Neural progenitor cell (in vitro differentiated cells): ENCODE data around the gene SPIRE1. TPM values are rescaled to one million over a fixed set of nuclear protein-coding genes. Genes with fewer than 3 reads are reported as not detected.
"Not testable (repeated sequence)": the region's sequence is repeated elsewhere in the genome, so short reads cannot be mapped to it uniquely, and the experiment has no call there.

Source experiments
- DNase-seq: peaks from one replicate; pipeline ENCODE4 v3.0.0-alpha.2; 2016; ENCODE audit warnings: low spot score
- H2AFZ ChIP-seq: fragments of 200-600 bp; sonication (generic); replicated peaks from 2 replicates; pipeline ENCODE4 v1.6.1; 2016; ENCODE audit warnings: antibody characterized with exemption
- H3F3A ChIP-seq: fragments of 200-600 bp; sonication (generic); 2 replicates; pipeline ENCODE4 v1.6.1; 2016; ENCODE audit warnings: antibody characterized with exemption, low read depth
- H3K27ac ChIP-seq: fragments of 200-600 bp; sonication (generic); 2 replicates; pipeline ENCODE4 v1.5.1; 2016; ENCODE audit warnings: mild to moderate bottlenecking
- H3K27me3 ChIP-seq: fragments of 200-600 bp; sonication (generic); 2 replicates; pipeline ENCODE4 v1.6.1; 2016; ENCODE audit warnings: mild to moderate bottlenecking, moderate library complexity
- H3K36me3 ChIP-seq: fragments of 200-600 bp; sonication (generic); 2 replicates; pipeline ENCODE4 v1.5.1; 2016
- H3K4me1 ChIP-seq: fragments of 200-600 bp; sonication (generic); 2 replicates; pipeline ENCODE4 v1.6.1; 2016; ENCODE audit warnings: mixed run types
- H3K4me2 ChIP-seq: fragments of 200-600 bp; sonication (generic); 2 replicates; pipeline ENCODE4 v1.6.1; 2016
- H3K4me3 ChIP-seq: fragments of 200-600 bp; sonication (generic); 2 replicates; pipeline ENCODE4 v1.5.1; 2016
- H3K79me2 ChIP-seq: fragments of 200-600 bp; sonication (generic); 2 replicates; pipeline ENCODE4 v1.6.1; 2016; ENCODE audit warnings: low read depth
- H3K9ac ChIP-seq: fragments of 200-600 bp; sonication (generic); 2 replicates; pipeline ENCODE4 v1.6.1; 2016
- H3K9me3 ChIP-seq: fragments of 200-600 bp; sonication (generic); 2 replicates; pipeline ENCODE4 v1.5.1; 2016; ENCODE audit warnings: low read depth
- H4K20me1 ChIP-seq: fragments of 200-600 bp; sonication (generic); 2 replicates; pipeline ENCODE4 v1.6.1; 2016; ENCODE audit warnings: low read depth
- H3K27ac Mint-ChIP-seq: 3 replicates; pipeline ENCODE4 v1.8.0; 2021; ENCODE audit warnings: mixed read lengths
- H3K27me3 Mint-ChIP-seq: 2 replicates; pipeline ENCODE4 v1.8.0; 2022; ENCODE audit warnings: low read depth, mild to moderate bottlenecking, inconsistent platforms, moderate library complexity, mixed read lengths; ENCODE audit not compliant: insufficient read depth
- H3K36me3 Mint-ChIP-seq: 3 replicates; pipeline ENCODE4 v1.8.0; 2021; ENCODE audit warnings: mixed read lengths
- H3K4me1 Mint-ChIP-seq: 3 replicates; pipeline ENCODE4 v1.8.0; 2021; ENCODE audit warnings: mixed read lengths
- H3K4me3 Mint-ChIP-seq: 3 replicates; pipeline ENCODE4 v1.8.0; 2021; ENCODE audit warnings: mild to moderate bottlenecking, moderate library complexity, mixed read lengths
- H3K9me3 Mint-ChIP-seq: 3 replicates; pipeline ENCODE4 v1.8.0; 2020; ENCODE audit warnings: mixed read lengths
- EZH2 ChIP-seq: fragments of 200-600 bp; sonication (generic); IDR thresholded peaks from 2 replicates; pipeline ENCODE4 v1.6.1; 2017; ENCODE audit warnings: antibody characterized with exemption, mild to moderate bottlenecking, moderate library complexity
- EZH2phosphoT487 ChIP-seq: fragments of 200-600 bp; sonication (generic); IDR thresholded peaks from 2 replicates; pipeline ENCODE4 v1.6.1; 2017; ENCODE audit warnings: antibody characterized with exemption
- total RNA-seq: library from RNA; depleted of rRNA; stranded (reverse); fragments of >200 nt; gene quantifications from 2 replicates; pipeline ENCODE4 v1.2.3, GENCODE V29; 2015; ENCODE audit warnings: low replicate concordance
- TF ChIP-seq, protein P1 (sequence below): fragments of 200-600 bp; sonication (generic); IDR thresholded peaks from 2 replicates; pipeline ENCODE4 v1.5.1; 2017; ENCODE audit warnings: antibody characterized with exemption, mild to moderate bottlenecking

The SPIRE1 gene
- total RNA-seq, 1 donor from 2014 or later = 18.4 TPM

DNA sequence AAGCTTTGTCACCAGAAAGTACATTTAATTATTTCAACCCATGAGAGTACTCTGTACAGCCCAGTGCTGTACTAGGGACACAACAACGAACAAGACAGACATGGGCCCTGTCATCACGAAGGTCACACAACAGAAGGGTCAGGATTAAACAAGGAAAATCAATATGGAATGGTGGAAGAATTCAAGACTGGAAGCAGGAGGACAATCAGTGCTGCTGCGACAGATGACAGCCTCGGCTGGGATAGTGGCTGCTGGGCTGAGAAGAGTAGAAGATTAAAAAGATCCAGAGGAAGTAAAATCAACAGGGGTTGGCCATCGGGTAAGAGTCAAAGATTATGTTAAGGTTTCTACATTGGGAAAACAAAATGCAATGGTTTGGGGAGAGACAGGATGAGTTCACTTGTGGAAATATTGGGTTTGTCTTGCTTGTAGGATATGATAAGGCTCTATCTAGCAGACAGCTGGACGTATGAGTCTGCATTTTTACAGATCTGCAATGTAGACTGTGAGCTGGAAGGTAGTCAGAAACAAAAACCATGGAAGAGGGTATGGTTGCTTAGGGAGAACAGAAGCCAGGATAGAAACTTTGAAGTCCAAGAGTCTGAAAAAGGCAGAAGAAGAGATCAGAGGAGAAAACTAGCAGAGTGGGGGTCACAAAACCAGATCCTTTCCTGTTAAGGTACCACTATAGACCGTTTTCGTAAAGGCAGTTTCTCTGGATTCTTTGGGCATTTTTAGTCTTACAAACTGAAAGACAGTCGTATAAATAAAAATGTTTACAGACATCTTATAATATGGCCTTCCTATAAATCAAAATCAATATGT is 166.1 kb downstream of the SPIRE1 start:
- H3K4me1 Mint-ChIP-seq = peaks cover 8% of the 10 kb centered on the region
- TF ChIP-seq EZH2phosphoT487 = no peak
- TF ChIP-seq, protein P1, sequence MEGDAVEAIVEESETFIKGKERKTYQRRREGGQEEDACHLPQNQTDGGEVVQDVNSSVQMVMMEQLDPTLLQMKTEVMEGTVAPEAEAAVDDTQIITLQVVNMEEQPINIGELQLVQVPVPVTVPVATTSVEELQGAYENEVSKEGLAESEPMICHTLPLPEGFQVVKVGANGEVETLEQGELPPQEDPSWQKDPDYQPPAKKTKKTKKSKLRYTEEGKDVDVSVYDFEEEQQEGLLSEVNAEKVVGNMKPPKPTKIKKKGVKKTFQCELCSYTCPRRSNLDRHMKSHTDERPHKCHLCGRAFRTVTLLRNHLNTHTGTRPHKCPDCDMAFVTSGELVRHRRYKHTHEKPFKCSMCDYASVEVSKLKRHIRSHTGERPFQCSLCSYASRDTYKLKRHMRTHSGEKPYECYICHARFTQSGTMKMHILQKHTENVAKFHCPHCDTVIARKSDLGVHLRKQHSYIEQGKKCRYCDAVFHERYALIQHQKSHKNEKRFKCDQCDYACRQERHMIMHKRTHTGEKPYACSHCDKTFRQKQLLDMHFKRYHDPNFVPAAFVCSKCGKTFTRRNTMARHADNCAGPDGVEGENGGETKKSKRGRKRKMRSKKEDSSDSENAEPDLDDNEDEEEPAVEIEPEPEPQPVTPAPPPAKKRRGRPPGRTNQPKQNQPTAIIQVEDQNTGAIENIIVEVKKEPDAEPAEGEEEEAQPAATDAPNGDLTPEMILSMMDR = no peak
- TF ChIP-seq EZH2 = no peak
- no peaks in the 10 kb centered on the region for H4K20me1 ChIP-seq
- no peaks in the 10 kb centered on the region for H3K27me3 ChIP-seq
- no peak overlapping the region for H3K27ac Mint-ChIP-seq
- H3K36me3 ChIP-seq = no peaks in the 10 kb centered on the region
- H3K4me2 ChIP-seq = no peak overlapping the region
- no peaks in the 10 kb centered on the region for H3K9me3 Mint-ChIP-seq
- H3K79me2 ChIP-seq = no peaks in the 10 kb centered on the region
- H3K4me3 Mint-ChIP-seq = no peak overlapping the region
- no peak overlapping the region for H3K9ac ChIP-seq
- no peak overlapping the region for H2AFZ ChIP-seq
- no peaks in the 10 kb centered on the region for H3K9me3 ChIP-seq
- no peaks in the 10 kb centered on the region for H3F3A ChIP-seq
- H3K4me3 ChIP-seq = no peak overlapping the region
- peaks cover 34% of the 10 kb centered on the region for H3K36me3 Mint-ChIP-seq
- no peaks in the 10 kb centered on the region for H3K4me1 ChIP-seq
- no peak for DNase-seq
- H3K27ac ChIP-seq = no peak overlapping the region
- H3K27me3 Mint-ChIP-seq = no peaks in the 10 kb centered on the region

DNA sequence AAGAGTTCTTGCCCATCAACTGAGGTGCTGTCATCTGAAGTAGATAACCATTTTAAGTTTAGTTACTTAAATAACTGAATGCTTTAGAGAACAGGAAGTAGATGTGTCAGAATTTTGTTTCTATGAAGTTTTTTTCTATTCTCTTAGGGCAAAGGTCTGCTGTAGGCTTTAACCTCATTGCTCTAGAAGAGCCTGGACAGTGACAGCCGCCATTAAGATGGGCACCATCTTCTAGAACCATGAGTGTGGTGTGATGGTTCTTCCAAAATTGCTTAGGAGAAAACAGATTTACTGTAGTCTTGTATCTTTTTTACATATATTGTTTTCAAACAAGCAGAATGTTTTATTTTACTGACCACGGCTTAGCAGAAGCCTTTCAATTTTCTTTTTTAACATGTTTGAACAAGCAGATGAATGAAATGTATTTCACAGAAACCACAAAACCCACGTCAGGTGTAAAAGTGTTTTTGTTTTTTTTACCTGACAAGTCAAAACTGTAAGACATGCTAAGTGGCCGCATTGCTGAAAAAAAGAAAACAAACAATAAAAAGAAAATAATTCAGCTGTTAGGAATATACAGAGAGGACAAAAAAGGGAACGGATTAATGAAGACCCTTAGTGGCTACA is 172.3 kb downstream of the SPIRE1 start:
- no peak overlapping the region for H3K9ac ChIP-seq
- no peak overlapping the region for H3K4me3 Mint-ChIP-seq
- no peak for DNase-seq
- no peaks in the 10 kb centered on the region for H3K36me3 ChIP-seq
- H2AFZ ChIP-seq = no peak overlapping the region
- H3K4me3 ChIP-seq = no peak overlapping the region
- peaks cover 10% of the 10 kb centered on the region for H3K4me1 Mint-ChIP-seq
- H3K9me3 Mint-ChIP-seq = no peaks in the 10 kb centered on the region
- TF ChIP-seq EZH2phosphoT487 = no peak
- no peak for TF ChIP-seq EZH2
- TF ChIP-seq, protein P1 = no peak
- H3K27ac ChIP-seq = no peak overlapping the region
- H3K36me3 Mint-ChIP-seq = peaks cover 7% of the 10 kb centered on the region
- H3K27me3 Mint-ChIP-seq = no peaks in the 10 kb centered on the region
- no peaks in the 10 kb centered on the region for H3F3A ChIP-seq
- no peaks in the 10 kb centered on the region for H4K20me1 ChIP-seq
- H3K27ac Mint-ChIP-seq = no peak overlapping the region
- H3K4me1 ChIP-seq = no peaks in the 10 kb centered on the region
- H3K27me3 ChIP-seq = no peaks in the 10 kb centered on the region
- no peak overlapping the region for H3K4me2 ChIP-seq
- no peaks in the 10 kb centered on the region for H3K79me2 ChIP-seq
- no peaks in the 10 kb centered on the region for H3K9me3 ChIP-seq

DNA sequence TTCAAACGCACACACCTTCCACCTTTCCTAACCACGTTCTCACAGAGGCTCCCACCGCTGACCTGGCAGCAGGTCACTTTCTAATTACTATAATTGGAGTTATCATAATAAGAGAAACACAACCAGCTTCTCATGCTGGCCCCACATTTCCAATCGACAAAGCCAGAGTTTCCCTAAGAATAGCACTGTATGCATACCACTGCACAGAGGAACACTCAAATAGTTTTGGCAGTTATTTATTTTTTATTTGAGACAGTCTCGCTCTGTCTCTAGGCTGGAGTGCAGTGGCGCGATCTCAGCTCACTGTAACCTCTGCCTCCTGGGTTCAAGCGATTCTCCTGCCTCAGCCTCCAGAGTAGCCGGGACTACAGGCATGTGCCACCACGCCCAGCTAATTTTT is 176.0 kb downstream of the SPIRE1 start:
- H3K79me2 ChIP-seq, H3K9ac ChIP-seq, H3K27me3 Mint-ChIP-seq, H3K36me3 Mint-ChIP-seq, H3K4me2 ChIP-seq, H3K4me1 Mint-ChIP-seq, H3K27me3 ChIP-seq, H3K4me3 Mint-ChIP-seq, DNase-seq, H4K20me1 ChIP-seq, H3K36me3 ChIP-seq, H3K27ac ChIP-seq, H3K4me3 ChIP-seq, H3K9me3 Mint-ChIP-seq, H3F3A ChIP-seq, H2AFZ ChIP-seq, H3K27ac Mint-ChIP-seq, H3K9me3 ChIP-seq: not testable (repeated sequence)
- H3K4me1 ChIP-seq = peaks cover 11% of the 10 kb centered on the region

DNA sequence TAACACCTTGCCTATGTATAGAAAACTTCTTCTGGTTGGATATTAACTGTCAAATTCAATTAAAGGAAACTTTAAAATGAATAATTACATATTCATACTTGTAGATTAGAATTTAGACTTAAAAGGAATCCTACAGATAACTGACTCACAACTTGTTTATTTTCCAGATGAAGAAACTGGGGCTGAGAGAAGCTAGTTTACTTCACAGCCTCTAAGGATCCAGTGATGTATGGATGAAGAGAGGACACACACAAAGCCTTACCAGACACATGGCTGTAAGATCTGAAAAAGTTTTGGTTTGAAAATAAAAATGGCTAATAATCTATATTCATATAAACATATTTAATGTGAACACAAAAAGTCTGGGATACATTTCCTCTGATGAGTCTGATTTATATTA is 177.9 kb downstream of the SPIRE1 start:
- Histone ChIP-seq H3F3A (no peaks in the 10 kb centered on the region), H3K9me3 (no peaks in the 10 kb centered on the region), H3K4me3 (no peak overlapping the region), H3K79me2 (no peaks in the 10 kb centered on the region), H3K27me3 (no peaks in the 10 kb centered on the region), H4K20me1 (no peaks in the 10 kb centered on the region), H3K9ac (no peak overlapping the region), H3K4me2 (no peak overlapping the region), H2AFZ (no peak overlapping the region), H3K4me1 (peaks cover 11% of the 10 kb centered on the region), H3K27ac (no peak overlapping the region), H3K36me3 (no peaks in the 10 kb centered on the region)
- TF ChIP-seq EZH2phosphoT487 = no peak
- TF ChIP-seq EZH2 = no peak
- TF ChIP-seq, protein P1 = no peak
- H3K4me3 Mint-ChIP-seq = no peak overlapping the region
- H3K4me1 Mint-ChIP-seq = peaks cover 7% of the 10 kb centered on the region
- H3K27ac Mint-ChIP-seq = no peak overlapping the region
- peaks cover 6% of the 10 kb centered on the region for H3K36me3 Mint-ChIP-seq
- no peak for DNase-seq
- no peaks in the 10 kb centered on the region for H3K9me3 Mint-ChIP-seq
- H3K27me3 Mint-ChIP-seq = no peaks in the 10 kb centered on the region
